Gastrocnemius medialis (tissue), 4 donors: ENCODE measurements around the gene KASH5. TPM values are rescaled to one million over a fixed set of nuclear protein-coding genes. Genes with fewer than 3 reads are reported as not detected.
A peak's percentile ranks its signal among the peaks of the same experiment; 100 is the strongest.
"Not testable (repeated sequence)": the region's sequence is repeated elsewhere in the genome, so short reads cannot be mapped to it uniquely, and the experiment has no call there.

Experiments
- ATAC-seq, 2 donors: fragments of 150-250 bp; one replicate each; pipeline ENCODE4 v1.9.1; 2016
- DNase-seq, 2 donors: peaks; one replicate each; pipeline ENCODE4 v3.0.0-alpha.2; 2019
- H3K27ac ChIP-seq, 4 donors: fragments of 200-600 bp; sonication (generic); 1 replicate in 1 of 4; 2 replicates in 3 of 4; pipeline ENCODE4 v1.5.1; 2016 to 2018; ENCODE audit warnings: mild to moderate bottlenecking in 2 of 4, moderate library complexity in 1 of 4
- H3K27me3 ChIP-seq, 3 donors: fragments of 200-600 bp; sonication (generic) in 2 of 3; 1 replicate in 1 of 3; 2 replicates in 2 of 3; pipeline versions ENCODE4 v1.5.1 to v1.6.0; 2016 to 2019; ENCODE audit warnings: mild to moderate bottlenecking in 1 of 3, moderate library complexity in 1 of 3
- H3K36me3 ChIP-seq, 2 donors: fragments of 200-600 bp; sonication (generic) in 1 of 2; one replicate each; pipeline ENCODE4 v1.5.1; 2017 to 2018
- H3K4me1 ChIP-seq, 2 donors: fragments of 200-600 bp; sonication (generic) in 1 of 2; one replicate each; pipeline ENCODE4 v1.5.1; 2016 to 2017; ENCODE audit warnings: mild to moderate bottlenecking in 2 of 2
- H3K4me3 ChIP-seq, 4 donors: fragments of 200-600 bp; sonication (generic) in 3 of 4; 1 replicate in 1 of 4; 2 replicates in 3 of 4; pipeline ENCODE4 v1.5.1; 2016 to 2019; ENCODE audit warnings: mild to moderate bottlenecking in 2 of 4
- H3K9me3 ChIP-seq, 3 donors: fragments of 200-600 bp; sonication (generic) in 2 of 3; 1 replicate in 1 of 3; 2 replicates in 2 of 3; pipeline ENCODE4 v1.5.1; 2016 to 2019
- CTCF ChIP-seq, 5 experiments: fragments of 450-650 bp in 3 of 5; fragments of 200-600 bp in 2 of 5; sonication (generic) in 2 of 5; IDR thresholded peaks in 4 of 5; conservative IDR thresholded peaks in 1 of 5; 1 replicate in 4 of 5; 2 replicates in 1 of 5; pipeline ENCODE4 v1.5.1; 2016 to 2019; ENCODE audit warnings: antibody characterized with exemption in 5 of 5, mild to moderate bottlenecking in 3 of 5, moderate library complexity in 3 of 5
- POLR2A ChIP-seq, 2 donors: fragments of 450-650 bp; IDR thresholded peaks; one replicate each; pipeline ENCODE4 v1.6.1; 2017; ENCODE audit warnings: antibody characterized with exemption in 2 of 2, mild to moderate bottlenecking in 2 of 2, moderate library complexity in 2 of 2
- in situ Hi-C, 4 donors: fragments of 200-750 bp; cut with MboI; loops; one replicate each; pipeline versions ENCODE4 v1.15.0 to v1.8.0; 2017; ENCODE audit warnings: low sequenced_read_pairs in 4 of 4
- intact Hi-C: fragments of 100-400 bp; cut with DNase I; formaldehyde crosslinking; loops from one replicate; pipeline ENCODE4 v1.15.1; 2023; ENCODE audit warnings: low total_unique reads
- total RNA-seq, 4 donors: library from RNA; depleted of rRNA; stranded (reverse); fragments of >200 nt; gene quantifications; one replicate each; pipeline versions ENCODE4 v1.1.0 to v1.2.3, GENCODE V29; 2016

Gene KASH5
- total RNA-seq, 4 donors from 2014 or later, result not detected

DNA sequence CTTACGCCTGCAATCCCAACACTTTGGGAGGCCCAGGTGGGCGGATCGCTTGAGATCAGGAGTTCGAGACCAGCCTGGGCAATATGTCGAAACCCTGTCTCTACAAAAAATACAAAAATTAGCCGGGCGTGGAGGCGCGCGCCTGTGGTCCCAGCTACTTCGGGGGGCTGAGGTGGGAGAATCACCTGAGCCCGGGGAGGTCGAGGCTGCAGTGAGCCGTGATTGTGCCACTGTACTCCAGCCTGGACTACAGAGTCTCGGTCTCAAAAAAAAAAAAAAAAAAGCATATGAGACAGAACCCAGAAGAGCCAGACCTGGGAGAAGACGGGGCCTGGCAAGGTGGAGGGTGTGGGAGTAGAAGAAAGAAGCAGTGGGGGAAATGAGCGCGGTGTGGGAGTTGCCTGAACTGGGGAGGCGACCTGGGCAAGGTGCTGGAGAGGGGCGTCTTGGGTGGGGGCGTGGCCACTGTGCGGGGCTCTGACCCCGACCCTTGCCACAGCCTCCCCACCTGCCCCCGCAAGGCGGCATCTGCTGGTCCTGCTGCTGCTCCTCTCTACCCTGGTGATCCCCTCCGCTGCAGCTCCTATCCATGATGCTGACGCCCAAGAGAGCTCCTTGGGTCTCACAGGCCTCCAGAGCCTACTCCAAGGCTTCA is 23.8 kb upstream of the KASH5 start:
- ATAC-seq, result no peak
- Histone ChIP-seq H3K4me3 (peak overlapping the region; percentile 68 to 72 (median 68)), H3K36me3 (no peaks in the 10 kb centered on the region), H3K4me1 (peaks cover 0 to 14% of the 10 kb centered on the region in 2 donors), H3K27me3 (peaks cover 5 to 31% (median 27%) of the 10 kb centered on the region in 3 donors), H3K9me3 (peaks cover 0 to 3% (median 0%) of the 10 kb centered on the region in 3 donors), H3K27ac (peak overlapping the region in 3 of 4 donors; percentile 16 to 55 (median 51))
- DNase-seq, result no peak
- TF ChIP-seq POLR2A (IDR thresholded peaks at IDR 0.05) (no peak), CTCF (IDR thresholded peaks at IDR 0.05 in 4 of 5, conservative IDR thresholded peaks at IDR 0.05 in 1 of 5) (no peak)
- intact Hi-C loops, result no loop called here
- in situ Hi-C loops, result no loop called here

- Histone ChIP-seq H3K4me1 (peaks cover 0 to 14% of the 10 kb centered on the region in 2 donors), H3K36me3 (no peaks in the 10 kb centered on the region), H3K4me3 (no peak overlapping the region), H3K27ac (no peak overlapping the region), H3K27me3 (peaks cover 5 to 30% (median 27%) of the 10 kb centered on the region in 3 donors), H3K9me3 (peaks cover 0 to 7% (median 0%) of the 10 kb centered on the region in 3 donors)
- DNase-seq (no peak), ATAC-seq (no peak)
- intact Hi-C loops, result no loop called here
- no peak for TF ChIP-seq POLR2A (IDR thresholded peaks at IDR 0.05)
- no peak for TF ChIP-seq CTCF (IDR thresholded peaks at IDR 0.05 in 4 of 5, conservative IDR thresholded peaks at IDR 0.05 in 1 of 5)
- in situ Hi-C loops, result no loop called here
These were observed 21.9 kb upstream of the KASH5 start for GRCh38 chr19:49366110-49366509.

- Histone ChIP-seq H3K27me3 (peaks cover 0 to 10% (median 5%) of the 10 kb centered on the region in 3 donors), H3K4me1 (no peaks in the 10 kb centered on the region), H3K36me3 (no peaks in the 10 kb centered on the region), H3K9me3 (peaks cover 0 to 7% (median 0%) of the 10 kb centered on the region in 3 donors), H3K4me3 (no peak overlapping the region), H3K27ac (no peak overlapping the region)
- intact Hi-C loops (no loop called here), in situ Hi-C loops (no loop called here)
- DNase-seq (no peak), ATAC-seq (no peak)
- TF ChIP-seq POLR2A (IDR thresholded peaks at IDR 0.05) (no peak), CTCF (IDR thresholded peaks at IDR 0.05 in 4 of 5, conservative IDR thresholded peaks at IDR 0.05 in 1 of 5) (no peak)
These were observed 19.2 kb upstream of the KASH5 start for GRCh38 chr19:49368711-49369358.

- intact Hi-C loops (no loop called here), in situ Hi-C loops (no loop called here)
- Histone ChIP-seq H3K36me3 (no peaks in the 10 kb centered on the region), H3K27me3 (no peaks in the 10 kb centered on the region), H3K27ac (no peak overlapping the region), H3K9me3 (peaks cover 0 to 7% (median 0%) of the 10 kb centered on the region in 3 donors), H3K4me1 (no peaks in the 10 kb centered on the region), H3K4me3 (no peak overlapping the region)
- TF ChIP-seq CTCF (IDR thresholded peaks at IDR 0.05 in 4 of 5, conservative IDR thresholded peaks at IDR 0.05 in 1 of 5) (no peak), POLR2A (IDR thresholded peaks at IDR 0.05) (no peak)
- DNase-seq (no peak), ATAC-seq (no peak)
These were observed 16.9 kb upstream of the KASH5 start for GRCh38 chr19:49371184-49371583.

DNA sequence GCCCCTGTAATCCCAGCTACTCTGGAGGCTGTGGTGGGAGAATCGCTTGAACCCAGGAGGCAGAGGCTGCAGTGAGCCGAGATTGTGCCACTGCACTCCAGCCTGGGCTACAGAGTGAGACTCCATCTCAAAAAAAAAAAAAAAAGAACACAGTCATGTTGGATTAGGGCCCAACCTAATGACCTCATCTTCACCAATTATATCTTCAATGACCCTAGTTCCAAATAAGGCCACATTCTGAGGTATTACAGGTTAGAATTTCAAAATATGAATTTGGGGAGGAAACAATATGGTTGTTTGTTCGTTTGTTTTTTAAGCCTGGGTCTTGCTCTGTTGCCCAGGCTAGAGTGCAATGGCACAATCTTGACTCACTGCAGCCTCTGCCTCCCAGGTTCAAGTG is 14.9 kb upstream of the KASH5 start:
- ATAC-seq, result not testable (repeated sequence)

More for the DNA sequence above, 14.9 kb upstream of the KASH5 start:
- in situ Hi-C loops, intact Hi-C loops, H3K27ac ChIP-seq, H3K9me3 ChIP-seq, H3K36me3 ChIP-seq, H3K4me1 ChIP-seq, H3K4me3 ChIP-seq, H3K27me3 ChIP-seq, DNase-seq: not testable (repeated sequence)
